Measurements from ENCODE around the gene ZSCAN29. TPM values are rescaled to one million over a fixed set of nuclear protein-coding genes. Genes with fewer than 3 reads are reported as not detected.

Gene ZSCAN29
- total and polyA plus RNA-seq, 2 of the 13 experiments (the other 11 are each of a cell fraction or from before 2014, with no cell fraction given), result 8.3 to 27.4 TPM

DNA sequence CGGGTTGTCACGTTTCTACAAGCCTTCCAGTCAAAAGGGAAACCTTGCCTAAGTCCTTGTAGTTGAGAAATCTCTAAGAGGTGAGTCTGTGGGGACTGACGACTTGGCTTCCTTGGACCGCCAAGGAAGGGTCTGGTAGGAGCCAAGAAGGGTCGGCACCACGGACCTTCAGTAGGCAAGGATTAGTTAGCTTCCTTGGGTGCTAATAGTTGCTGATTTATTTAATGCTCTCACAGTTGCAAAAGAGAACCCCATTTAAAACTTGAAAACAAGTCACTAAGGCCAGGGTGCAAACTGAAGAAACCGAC is 40.1 kb downstream of the ZSCAN29 start (continued):
- TF ChIP-seq ZNF782 (CRISPR knock-in tag; IDR thresholded peaks at IDR 0.05; ENCODE audit: borderline replicate concordance) (0 out of 2 replicates have a peak, but pooled peaks have one; percentile 33), ZNF432 (CRISPR knock-in tag; IDR thresholded peaks at IDR 0.05; ENCODE audit: borderline replicate concordance) (no peak), NPAS2 (CRISPR knock-in tag; IDR thresholded peaks at IDR 0.05; ENCODE audit: borderline replicate concordance) (no peak), SRF (IDR thresholded peaks at IDR 0.05; ENCODE audit: low read depth, low read length) (no peak), ZNF264 (CRISPR knock-in tag; IDR thresholded peaks at IDR 0.05) (no peak), TBX2 (CRISPR knock-in tag; IDR thresholded peaks at IDR 0.05; ENCODE audit: borderline replicate concordance) (no peak), ZMYM4 (CRISPR knock-in tag; IDR thresholded peaks at IDR 0.05) (no peak), HDAC6 (IDR thresholded peaks at IDR 0.05; ENCODE audit: low read depth, low read length) (no peak), ZNF101 (CRISPR knock-in tag; IDR thresholded peaks at IDR 0.05; ENCODE audit: borderline replicate concordance, low read depth) (0 out of 2 replicates have a peak, but pooled peaks have one; percentile 34), ZNF543 (CRISPR knock-in tag; IDR thresholded peaks at IDR 0.05) (no peak), NCOA5 (CRISPR knock-in tag; IDR thresholded peaks at IDR 0.05) (no peak), ZNF446 (CRISPR knock-in tag; IDR thresholded peaks at IDR 0.05) (no peak), SRSF9 (IDR thresholded peaks at IDR 0.05; ENCODE audit: borderline replicate concordance, insufficient read depth, low read depth, low read length, poor library complexity, severe bottlenecking) (no peak), MAF1 (CRISPR knock-in tag; IDR thresholded peaks at IDR 0.05; ENCODE audit: borderline replicate concordance) (0 out of 2 replicates have a peak, but pooled peaks have one; percentile 15), KDM5B (CRISPR knock-in tag; IDR thresholded peaks at IDR 0.05; ENCODE audit: borderline replicate concordance) (no peak)
- TF ChIP-seq, protein P1, sequence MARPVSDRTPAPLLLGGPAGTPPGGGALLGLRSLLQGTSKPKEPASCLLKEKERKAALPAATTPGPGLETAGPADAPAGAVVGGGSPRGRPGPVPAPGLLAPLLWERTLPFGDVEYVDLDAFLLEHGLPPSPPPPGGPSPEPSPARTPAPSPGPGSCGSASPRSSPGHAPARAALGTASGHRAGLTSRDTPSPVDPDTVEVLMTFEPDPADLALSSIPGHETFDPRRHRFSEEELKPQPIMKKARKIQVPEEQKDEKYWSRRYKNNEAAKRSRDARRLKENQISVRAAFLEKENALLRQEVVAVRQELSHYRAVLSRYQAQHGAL (CRISPR knock-in tag; IDR thresholded peaks at IDR 0.05; ENCODE audit: not compliant biosample characterization), result no peak
- TF ChIP-seq, protein P2, sequence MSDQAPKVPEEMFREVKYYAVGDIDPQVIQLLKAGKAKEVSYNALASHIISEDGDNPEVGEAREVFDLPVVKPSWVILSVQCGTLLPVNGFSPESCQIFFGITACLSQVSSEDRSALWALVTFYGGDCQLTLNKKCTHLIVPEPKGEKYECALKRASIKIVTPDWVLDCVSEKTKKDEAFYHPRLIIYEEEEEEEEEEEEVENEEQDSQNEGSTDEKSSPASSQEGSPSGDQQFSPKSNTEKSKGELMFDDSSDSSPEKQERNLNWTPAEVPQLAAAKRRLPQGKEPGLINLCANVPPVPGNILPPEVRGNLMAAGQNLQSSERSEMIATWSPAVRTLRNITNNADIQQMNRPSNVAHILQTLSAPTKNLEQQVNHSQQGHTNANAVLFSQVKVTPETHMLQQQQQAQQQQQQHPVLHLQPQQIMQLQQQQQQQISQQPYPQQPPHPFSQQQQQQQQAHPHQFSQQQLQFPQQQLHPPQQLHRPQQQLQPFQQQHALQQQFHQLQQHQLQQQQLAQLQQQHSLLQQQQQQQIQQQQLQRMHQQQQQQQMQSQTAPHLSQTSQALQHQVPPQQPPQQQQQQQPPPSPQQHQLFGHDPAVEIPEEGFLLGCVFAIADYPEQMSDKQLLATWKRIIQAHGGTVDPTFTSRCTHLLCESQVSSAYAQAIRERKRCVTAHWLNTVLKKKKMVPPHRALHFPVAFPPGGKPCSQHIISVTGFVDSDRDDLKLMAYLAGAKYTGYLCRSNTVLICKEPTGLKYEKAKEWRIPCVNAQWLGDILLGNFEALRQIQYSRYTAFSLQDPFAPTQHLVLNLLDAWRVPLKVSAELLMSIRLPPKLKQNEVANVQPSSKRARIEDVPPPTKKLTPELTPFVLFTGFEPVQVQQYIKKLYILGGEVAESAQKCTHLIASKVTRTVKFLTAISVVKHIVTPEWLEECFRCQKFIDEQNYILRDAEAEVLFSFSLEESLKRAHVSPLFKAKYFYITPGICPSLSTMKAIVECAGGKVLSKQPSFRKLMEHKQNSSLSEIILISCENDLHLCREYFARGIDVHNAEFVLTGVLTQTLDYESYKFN (CRISPR knock-in tag; conservative IDR thresholded peaks at IDR 0.05), result peak; percentile 30; the same call in 1 of the 2 replicates
- TF ChIP-seq, protein P3, sequence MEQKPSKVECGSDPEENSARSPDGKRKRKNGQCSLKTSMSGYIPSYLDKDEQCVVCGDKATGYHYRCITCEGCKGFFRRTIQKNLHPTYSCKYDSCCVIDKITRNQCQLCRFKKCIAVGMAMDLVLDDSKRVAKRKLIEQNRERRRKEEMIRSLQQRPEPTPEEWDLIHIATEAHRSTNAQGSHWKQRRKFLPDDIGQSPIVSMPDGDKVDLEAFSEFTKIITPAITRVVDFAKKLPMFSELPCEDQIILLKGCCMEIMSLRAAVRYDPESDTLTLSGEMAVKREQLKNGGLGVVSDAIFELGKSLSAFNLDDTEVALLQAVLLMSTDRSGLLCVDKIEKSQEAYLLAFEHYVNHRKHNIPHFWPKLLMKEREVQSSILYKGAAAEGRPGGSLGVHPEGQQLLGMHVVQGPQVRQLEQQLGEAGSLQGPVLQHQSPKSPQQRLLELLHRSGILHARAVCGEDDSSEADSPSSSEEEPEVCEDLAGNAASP (CRISPR knock-in tag; IDR thresholded peaks at IDR 0.05; ENCODE audit: borderline replicate concordance), result no peak
- TF ChIP-seq, protein P4, sequence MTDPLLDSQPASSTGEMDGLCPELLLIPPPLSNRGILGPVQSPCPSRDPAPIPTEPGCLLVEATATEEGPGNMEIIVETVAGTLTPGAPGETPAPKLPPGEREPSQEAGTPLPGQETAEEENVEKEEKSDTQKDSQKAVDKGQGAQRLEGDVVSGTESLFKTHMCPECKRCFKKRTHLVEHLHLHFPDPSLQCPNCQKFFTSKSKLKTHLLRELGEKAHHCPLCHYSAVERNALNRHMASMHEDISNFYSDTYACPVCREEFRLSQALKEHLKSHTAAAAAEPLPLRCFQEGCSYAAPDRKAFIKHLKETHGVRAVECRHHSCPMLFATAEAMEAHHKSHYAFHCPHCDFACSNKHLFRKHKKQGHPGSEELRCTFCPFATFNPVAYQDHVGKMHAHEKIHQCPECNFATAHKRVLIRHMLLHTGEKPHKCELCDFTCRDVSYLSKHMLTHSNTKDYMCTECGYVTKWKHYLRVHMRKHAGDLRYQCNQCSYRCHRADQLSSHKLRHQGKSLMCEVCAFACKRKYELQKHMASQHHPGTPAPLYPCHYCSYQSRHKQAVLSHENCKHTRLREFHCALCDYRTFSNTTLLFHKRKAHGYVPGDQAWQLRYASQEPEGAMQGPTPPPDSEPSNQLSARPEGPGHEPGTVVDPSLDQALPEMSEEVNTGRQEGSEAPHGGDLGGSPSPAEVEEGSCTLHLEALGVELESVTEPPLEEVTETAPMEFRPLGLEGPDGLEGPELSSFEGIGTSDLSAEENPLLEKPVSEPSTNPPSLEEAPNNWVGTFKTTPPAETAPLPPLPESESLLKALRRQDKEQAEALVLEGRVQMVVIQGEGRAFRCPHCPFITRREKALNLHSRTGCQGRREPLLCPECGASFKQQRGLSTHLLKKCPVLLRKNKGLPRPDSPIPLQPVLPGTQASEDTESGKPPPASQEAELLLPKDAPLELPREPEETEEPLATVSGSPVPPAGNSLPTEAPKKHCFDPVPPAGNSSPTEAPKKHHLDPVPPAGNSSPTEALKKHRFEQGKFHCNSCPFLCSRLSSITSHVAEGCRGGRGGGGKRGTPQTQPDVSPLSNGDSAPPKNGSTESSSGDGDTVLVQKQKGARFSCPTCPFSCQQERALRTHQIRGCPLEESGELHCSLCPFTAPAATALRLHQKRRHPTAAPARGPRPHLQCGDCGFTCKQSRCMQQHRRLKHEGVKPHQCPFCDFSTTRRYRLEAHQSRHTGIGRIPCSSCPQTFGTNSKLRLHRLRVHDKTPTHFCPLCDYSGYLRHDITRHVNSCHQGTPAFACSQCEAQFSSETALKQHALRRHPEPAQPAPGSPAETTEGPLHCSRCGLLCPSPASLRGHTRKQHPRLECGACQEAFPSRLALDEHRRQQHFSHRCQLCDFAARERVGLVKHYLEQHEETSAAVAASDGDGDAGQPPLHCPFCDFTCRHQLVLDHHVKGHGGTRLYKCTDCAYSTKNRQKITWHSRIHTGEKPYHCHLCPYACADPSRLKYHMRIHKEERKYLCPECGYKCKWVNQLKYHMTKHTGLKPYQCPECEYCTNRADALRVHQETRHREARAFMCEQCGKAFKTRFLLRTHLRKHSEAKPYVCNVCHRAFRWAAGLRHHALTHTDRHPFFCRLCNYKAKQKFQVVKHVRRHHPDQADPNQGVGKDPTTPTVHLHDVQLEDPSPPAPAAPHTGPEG (CRISPR knock-in tag; IDR thresholded peaks at IDR 0.05), result no peak

Measured in HepG2 (cell line).